D341Med (cell line): ENCODE measurements around the gene CSPG4.
"Not testable (repeated sequence)": the region's sequence is repeated elsewhere in the genome, so short reads cannot be mapped to it uniquely, and the experiment has no call there.

ENCODE experiments used
- DNase-seq: peaks from one replicate; pipeline ENCODE4 v3.0.0; 2012; ENCODE audit warnings: low spot score

Gene CSPG4

GRCh38 chr15:75712668-75713337 lies at the start of gene CSPG4:
TSS of gene CSPG4 (minus strand) at chr15:75712848. CDS start at chr15:75712755, 93 bp downstream.
- DNase-seq: no peak

GRCh38 chr15:75762357-75762718 lies 49.7 kb upstream of the CSPG4 start:
- DNase-seq: not testable (repeated sequence)

- DNase-seq: no peak
Measured at GRCh38 chr15:75761446-75762356, 49.1 kb upstream of the CSPG4 start.

- DNase-seq: no peak
Measured at GRCh38 chr15:75760704-75761435, 48.2 kb upstream of the CSPG4 start.

GRCh38 chr15:75760131-75760520 lies 47.5 kb upstream of the CSPG4 start:
- not testable (repeated sequence) for DNase-seq

GRCh38 chr15:75759416-75760130 lies 46.9 kb upstream of the CSPG4 start:
- DNase-seq: no peak

GRCh38 chr15:75758071-75758872 lies 45.6 kb upstream of the CSPG4 start:
- DNase-seq: peak; percentile 88

GRCh38 chr15:75754871-75755270 lies 42.2 kb upstream of the CSPG4 start:
- not testable (repeated sequence) for DNase-seq

- no peak for DNase-seq
Measured at GRCh38 chr15:75753145-75753544, 40.5 kb upstream of the CSPG4 start.

GRCh38 chr15:75751891-75752290 lies 39.2 kb upstream of the CSPG4 start:
- DNase-seq: no peak

GRCh38 chr15:75751116-75751875 lies 38.6 kb upstream of the CSPG4 start:
- no peak for DNase-seq

- DNase-seq: no peak
Measured at GRCh38 chr15:75750261-75751050, 37.8 kb upstream of the CSPG4 start.

GRCh38 chr15:75749820-75750219 lies 37.2 kb upstream of the CSPG4 start:
- DNase-seq: no peak

- not testable (repeated sequence) for DNase-seq
Measured at GRCh38 chr15:75748882-75749281, 36.2 kb upstream of the CSPG4 start.

- not testable (repeated sequence) for DNase-seq
Measured at GRCh38 chr15:75747121-75747520, 34.5 kb upstream of the CSPG4 start.

- no peak for DNase-seq
Measured at GRCh38 chr15:75745305-75745704, 32.7 kb upstream of the CSPG4 start.

GRCh38 chr15:75742346-75742745 lies 29.7 kb upstream of the CSPG4 start:
- DNase-seq: not testable (repeated sequence)

GRCh38 chr15:75739791-75740190 lies 27.1 kb upstream of the CSPG4 start:
- DNase-seq: no peak

- peak; percentile 95 for DNase-seq
Measured at GRCh38 chr15:75738647-75739325, 26.1 kb upstream of the CSPG4 start.
